HS-5 (cell line): ENCODE data around the gene TPPP3.
"Not testable (repeated sequence)": the region's sequence is repeated elsewhere in the genome, so short reads cannot be mapped to it uniquely, and the experiment has no call there.

Source experiments
- DNase-seq: peaks from one replicate; pipeline ENCODE4 v3.0.0-alpha.2; 2012; ENCODE audit warnings: low read depth

The TPPP3 gene

GRCh38 chr16:67425580-67425979, 32.3 kb upstream of the TPPP3 start:
- no peak for DNase-seq

GRCh38 chr16:67425061-67425460, 31.8 kb upstream of the TPPP3 start:
- no peak for DNase-seq

DNA sequence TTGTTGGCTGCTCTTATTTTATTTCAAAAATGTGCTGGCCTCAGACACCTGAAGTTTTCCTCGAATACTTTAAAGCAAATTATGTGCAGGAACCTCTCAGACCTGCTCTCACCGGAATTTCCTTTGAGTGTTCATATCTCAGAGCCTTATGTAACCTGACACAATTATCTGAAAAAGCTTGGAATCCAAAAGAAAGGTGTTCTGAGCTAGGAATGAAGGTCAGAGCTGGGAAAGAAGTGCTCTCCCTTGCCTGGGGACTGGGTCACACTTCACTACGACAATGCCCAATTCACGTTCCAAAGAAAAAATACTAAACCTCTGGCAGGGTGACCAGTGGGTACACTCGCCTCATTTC, 30.9 kb upstream of the TPPP3 start:
- DNase-seq: no peak

GRCh38 chr16:67423611-67424260, 30.4 kb upstream of the TPPP3 start:
- DNase-seq: no peak

DNA sequence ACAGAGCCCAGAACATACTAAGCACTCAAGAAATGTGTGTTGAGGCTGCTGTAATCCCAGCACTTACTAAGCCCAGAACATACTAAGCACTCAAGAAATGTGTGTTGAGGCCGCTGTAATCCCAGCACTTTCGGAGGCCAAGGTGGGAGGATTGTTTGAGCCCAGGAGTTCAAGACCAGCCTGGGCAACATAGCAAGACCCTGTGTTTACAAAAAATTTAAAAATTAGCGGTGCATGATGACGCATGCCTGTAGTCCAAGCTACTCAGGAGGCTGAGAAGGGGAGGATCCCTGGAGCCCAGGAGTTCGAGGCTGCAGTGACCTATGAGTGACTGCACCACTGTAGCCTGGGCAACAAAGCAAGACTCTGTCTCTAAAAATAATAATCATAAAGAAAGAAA, 29.7 kb upstream of the TPPP3 start:
- DNase-seq: no peak

- no peak for DNase-seq
Observed at GRCh38 chr16:67421030-67421429, 27.7 kb upstream of the TPPP3 start.

DNA sequence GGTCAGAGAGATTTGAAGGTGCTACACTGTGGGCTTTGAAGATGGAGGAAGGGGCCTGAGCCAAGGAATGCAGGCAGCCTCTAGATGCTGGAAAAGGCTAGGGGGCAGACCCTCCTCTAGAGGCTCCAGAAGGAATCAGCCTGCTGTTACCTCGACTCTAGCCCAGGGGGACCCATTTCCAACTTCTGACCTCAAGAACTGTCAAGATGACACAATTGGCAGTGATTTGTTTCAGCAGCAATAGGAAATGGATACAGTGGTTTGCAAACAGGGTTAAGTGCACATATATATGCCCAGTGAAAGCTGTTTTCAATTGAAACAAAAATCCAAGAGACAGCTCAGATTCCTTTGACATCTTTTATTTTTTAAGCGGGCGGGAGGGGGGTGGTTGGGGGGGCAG, 26.6 kb upstream of the TPPP3 start:
- no peak for DNase-seq

DNA sequence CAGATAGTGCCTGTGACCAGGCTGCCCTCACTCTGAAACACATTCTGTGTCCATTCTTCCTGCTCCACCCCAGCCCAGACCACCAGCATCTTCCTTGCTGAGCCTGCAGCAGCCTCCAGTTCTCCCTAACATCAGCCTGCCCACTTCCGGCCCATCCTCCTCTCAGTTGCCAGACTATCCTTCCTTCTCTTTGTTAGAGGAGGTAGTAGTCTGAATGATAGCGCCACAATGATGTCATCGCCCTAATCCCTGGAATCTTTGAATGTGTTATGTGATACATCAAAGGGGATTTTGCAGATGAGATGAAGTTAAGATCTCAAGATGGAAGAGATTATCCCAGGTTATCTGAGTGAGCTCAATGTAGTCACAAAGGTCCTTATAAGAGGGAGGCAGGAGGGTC, 26.2 kb upstream of the TPPP3 start:
- no peak for DNase-seq

GRCh38 chr16:67417333-67418061, 24.2 kb upstream of the TPPP3 start:
- DNase-seq: no peak

DNA sequence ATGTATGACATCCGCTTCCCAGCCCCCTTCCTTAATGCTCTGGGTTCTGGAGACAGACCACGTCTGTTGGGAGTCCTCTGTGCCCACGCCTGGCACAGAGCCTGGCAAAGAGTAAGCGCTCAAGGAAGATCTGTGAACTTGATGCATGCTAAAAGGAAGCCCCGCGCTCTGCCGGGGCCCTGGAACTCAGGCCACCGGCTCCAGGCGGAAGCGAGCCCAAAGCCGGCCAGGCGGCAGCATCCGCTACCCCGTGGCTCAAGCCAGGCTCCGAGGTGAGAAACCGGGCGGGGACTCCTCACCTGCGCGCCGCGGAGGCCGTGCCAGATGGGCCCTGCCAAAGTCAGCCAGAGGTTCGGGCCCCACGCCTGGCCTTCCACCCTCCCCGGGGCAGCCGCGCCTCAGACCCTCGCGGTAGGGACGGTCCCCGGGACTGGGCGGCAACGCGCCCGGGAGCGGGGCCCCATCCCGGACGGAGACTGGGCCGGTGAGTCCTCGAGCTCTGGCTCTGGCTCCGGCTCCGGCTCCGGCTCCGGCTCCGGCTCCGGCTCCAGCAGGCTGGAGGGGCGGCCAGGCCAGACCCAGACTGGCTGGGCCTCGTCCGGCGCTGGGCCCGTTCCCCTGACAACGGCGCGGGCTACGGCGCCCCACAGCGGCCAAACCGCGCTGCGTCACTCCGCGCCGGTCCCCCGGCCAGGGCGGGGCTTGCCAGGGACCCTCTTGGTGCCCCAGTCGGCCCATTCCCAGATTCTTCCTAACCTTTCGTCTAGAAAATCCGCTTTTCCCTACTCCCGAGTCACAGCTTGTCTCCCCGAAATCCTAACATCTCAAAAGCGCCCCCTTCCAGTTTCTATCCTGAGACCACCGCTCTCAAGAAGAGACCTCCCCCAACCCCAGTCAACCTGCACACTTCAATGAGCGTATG, 22.8 kb upstream of the TPPP3 start, which contains the start of gene ZDHHC1:
TSS of gene ZDHHC1 (minus strand) at position 606 of the 922 bp plus-strand sequence. CDS start 8,702 bp downstream, outside the sequence.
- DNase-seq: no peak

DNA sequence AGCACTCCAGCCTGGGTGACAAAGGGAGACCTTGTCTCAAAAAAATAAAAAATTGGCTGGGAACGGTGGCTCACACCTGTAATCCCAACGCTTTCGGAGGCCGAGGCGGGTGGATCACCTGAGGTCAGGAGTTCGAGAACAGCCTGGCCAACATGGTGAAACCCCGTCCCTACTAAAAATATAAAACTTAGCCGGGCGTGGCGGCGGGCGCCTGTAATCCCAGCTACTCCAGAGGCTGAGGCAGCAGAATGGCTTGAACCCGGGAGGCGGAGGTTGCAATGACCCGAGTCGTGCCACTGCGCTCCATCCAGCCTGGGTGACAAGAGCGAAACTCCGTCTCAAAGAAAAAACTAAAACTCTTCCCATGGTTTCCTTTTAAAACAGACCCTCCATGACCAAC, 22.1 kb upstream of the TPPP3 start:
- DNase-seq: not testable (repeated sequence)

- DNase-seq: no peak
Observed at GRCh38 chr16:67413978-67414911, 20.9 kb upstream of the TPPP3 start.

GRCh38 chr16:67412294-67412693, 19.0 kb upstream of the TPPP3 start:
- DNase-seq: no peak

- DNase-seq: no peak
Observed at GRCh38 chr16:67411339-67411738, 18.0 kb upstream of the TPPP3 start.

DNA sequence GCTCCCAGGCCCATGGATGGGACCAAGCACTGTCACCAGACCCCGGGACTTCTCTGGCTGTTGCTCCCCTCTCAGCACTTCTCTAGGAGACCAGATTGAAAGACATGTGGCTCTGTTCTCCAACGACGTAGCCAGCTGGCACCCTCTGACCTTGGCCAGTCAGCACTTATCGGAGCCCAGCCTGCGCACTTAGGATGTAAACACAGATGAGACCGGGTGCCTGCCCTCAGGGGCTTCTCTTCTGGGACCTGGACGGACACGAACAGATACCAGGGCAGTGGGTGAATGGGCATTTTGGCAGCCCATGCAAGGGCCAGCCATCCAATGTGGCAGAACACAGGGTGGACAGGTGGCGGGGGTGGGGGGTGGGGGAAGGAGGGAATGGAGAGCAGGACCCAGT, 16.3 kb upstream of the TPPP3 start:
- no peak for DNase-seq

- no peak for DNase-seq
Observed at GRCh38 chr16:67407788-67408452, 14.6 kb upstream of the TPPP3 start.

- no peak for DNase-seq
Observed at GRCh38 chr16:67407176-67407787, 14.0 kb upstream of the TPPP3 start.

DNA sequence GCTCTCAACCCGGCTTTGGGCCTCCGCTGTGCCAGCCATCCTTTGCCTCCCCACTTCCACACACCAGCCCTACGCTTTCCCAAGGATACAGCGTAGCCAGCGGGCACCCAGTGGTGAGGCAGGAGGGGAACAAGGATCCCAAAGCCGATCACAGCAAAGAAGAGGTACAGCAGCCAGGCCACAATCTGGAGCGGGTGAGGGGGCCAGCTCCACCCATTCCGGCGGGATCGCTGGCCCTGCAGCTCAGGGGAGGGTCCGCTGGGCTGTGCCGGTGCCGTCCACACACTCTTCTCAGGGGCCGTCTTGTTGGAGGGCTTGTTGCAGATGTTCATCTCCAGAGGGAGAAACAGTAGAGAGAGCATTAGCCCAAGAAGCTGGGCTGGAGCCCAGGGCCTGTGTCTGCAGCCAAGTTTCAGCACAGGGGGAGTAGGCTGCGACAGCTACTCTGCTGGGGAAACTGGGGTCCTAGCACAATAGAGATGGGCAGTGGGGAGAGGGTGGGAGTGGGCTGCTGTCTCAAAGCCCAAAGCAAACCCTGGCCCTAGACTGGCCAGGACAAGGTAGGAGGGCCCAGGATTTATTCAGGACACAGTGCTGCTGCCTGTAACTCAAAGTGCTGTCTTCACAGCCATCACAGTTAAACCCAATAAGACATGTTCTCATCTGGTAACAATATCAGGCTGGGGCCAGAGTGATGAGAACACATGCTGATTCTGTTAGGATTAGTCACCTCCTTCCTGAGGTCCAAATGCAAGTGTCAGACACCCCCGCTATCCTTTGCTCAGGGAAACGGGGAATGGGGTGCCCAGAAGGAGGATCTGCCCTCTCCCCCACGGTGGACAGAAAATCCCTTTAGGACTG, 13.0 kb upstream of the TPPP3 start:
- DNase-seq: peak; percentile 68

- DNase-seq: no peak
Observed at GRCh38 chr16:67405336-67405735, 12.0 kb upstream of the TPPP3 start.
